Trophoblast cell (in vitro differentiated cells and primary cell): Measurements from ENCODE around the gene SUFU.

Source experiments
- DNase-seq, 2 donors: peaks; one replicate each; pipeline ENCODE4 v3.0.0-alpha.2; 2016
- H2AFZ ChIP-seq: 2 replicates; pipeline ENCODE4 v1.6.1; 2013; ENCODE audit warnings: low read length, moderate library complexity, mild to moderate bottlenecking; ENCODE audit not compliant: insufficient read depth, poor library complexity
- H2AK5ac ChIP-seq: 2 replicates; pipeline ENCODE4 v1.6.1; 2013; ENCODE audit warnings: mild to moderate bottlenecking, low read length
- H2BK120ac ChIP-seq: 2 replicates; pipeline ENCODE4 v1.6.1; 2013; ENCODE audit warnings: low read length, mild to moderate bottlenecking, moderate library complexity; ENCODE audit not compliant: insufficient read depth, poor library complexity
- H2BK12ac ChIP-seq: 2 replicates; pipeline ENCODE4 v1.6.1; 2013; ENCODE audit warnings: mild to moderate bottlenecking, low read length, moderate library complexity
- H2BK5ac ChIP-seq: 2 replicates; pipeline ENCODE4 v1.6.1; 2013; ENCODE audit warnings: low read length, low read depth, moderate library complexity, mild to moderate bottlenecking; ENCODE audit not compliant: poor library complexity
- H3K14ac ChIP-seq: 2 replicates; pipeline ENCODE4 v1.6.1; 2013; ENCODE audit warnings: mild to moderate bottlenecking, low read length
- H3K18ac ChIP-seq: 2 replicates; pipeline ENCODE4 v1.6.1; 2013; ENCODE audit warnings: mild to moderate bottlenecking, low read length
- H3K23ac ChIP-seq: 2 replicates; pipeline ENCODE4 v1.6.1; 2013; ENCODE audit warnings: low read length
- H3K27ac ChIP-seq: 2 replicates; pipeline ENCODE4 v1.5.1; 2013; ENCODE audit warnings: low read depth, mild to moderate bottlenecking, inconsistent platforms, low read length, moderate library complexity
- H3K27me3 ChIP-seq: 2 replicates; pipeline ENCODE4 v1.6.1; 2013; ENCODE audit warnings: inconsistent platforms, mild to moderate bottlenecking, low read length, moderate library complexity; ENCODE audit not compliant: insufficient read depth
- H3K36me3 ChIP-seq, 2 experiments: 1 replicate in 1 of 2; 2 replicates in 1 of 2; pipeline ENCODE4 v1.6.1; 2013; ENCODE audit warnings: low read length in 2 of 2, mild to moderate bottlenecking in 2 of 2, moderate library complexity in 1 of 2; ENCODE audit not compliant: insufficient read depth in 2 of 2, control insufficient read depth in 1 of 2
- H3K4ac ChIP-seq: 2 replicates; pipeline ENCODE4 v1.6.1; 2013; ENCODE audit warnings: low read depth, mild to moderate bottlenecking, low read length, moderate library complexity
- H3K4me1 ChIP-seq, 2 experiments: 1 replicate in 1 of 2; 2 replicates in 1 of 2; pipeline ENCODE4 v1.6.1; 2013; ENCODE audit warnings: low read length in 2 of 2, mild to moderate bottlenecking in 2 of 2, moderate library complexity in 1 of 2; ENCODE audit not compliant: insufficient read depth in 2 of 2, control insufficient read depth in 1 of 2
- H3K4me2 ChIP-seq: 2 replicates; pipeline ENCODE4 v1.6.1; 2013; ENCODE audit warnings: inconsistent platforms, mild to moderate bottlenecking, low read length, moderate library complexity
- H3K4me3 ChIP-seq: 2 replicates; pipeline ENCODE4 v1.5.1; 2013; ENCODE audit warnings: mild to moderate bottlenecking, low read depth, low read length, inconsistent platforms
- H3K79me1 ChIP-seq: one replicate; pipeline ENCODE4 v1.6.1; 2013; ENCODE audit warnings: low read length
- H3K79me2 ChIP-seq: 2 replicates; pipeline ENCODE4 v1.6.1; 2013; ENCODE audit warnings: low read length, mild to moderate bottlenecking; ENCODE audit not compliant: control insufficient read depth, insufficient read depth, poor library complexity
- H3K9ac ChIP-seq: 2 replicates; pipeline ENCODE4 v1.6.1; 2013; ENCODE audit warnings: mild to moderate bottlenecking, low read length
- H3K9me3 ChIP-seq: 2 replicates; pipeline ENCODE4 v1.6.1; 2013; ENCODE audit warnings: low read depth, mild to moderate bottlenecking, control low read depth, inconsistent platforms, low read length; ENCODE audit not compliant: insufficient read depth
- H4K12ac ChIP-seq: 2 replicates; pipeline ENCODE4 v1.6.1; 2013; ENCODE audit warnings: low read depth, mild to moderate bottlenecking, low read length, moderate library complexity
- H4K8ac ChIP-seq: 2 replicates; pipeline ENCODE4 v1.6.1; 2013; ENCODE audit warnings: low read depth, mild to moderate bottlenecking, low read length, moderate library complexity
- H4K91ac ChIP-seq: one replicate; pipeline ENCODE4 v1.6.1; 2013; ENCODE audit warnings: low read depth, mild to moderate bottlenecking, low read length, moderate library complexity
- WGBS: extraction: QIAGEN DNeasy Blood & Tissue Kit; methylation state at CpG from one replicate; pipeline ENCODE4 v1.1.7; 2013; ENCODE audit warnings: missing lambda C conversion rate; ENCODE audit not compliant: insufficient read length, insufficient coverage; ENCODE audit errors: extremely low coverage; 5-methylcytosine and 5-hydroxymethylcytosine counted together

The SUFU gene

DNA sequence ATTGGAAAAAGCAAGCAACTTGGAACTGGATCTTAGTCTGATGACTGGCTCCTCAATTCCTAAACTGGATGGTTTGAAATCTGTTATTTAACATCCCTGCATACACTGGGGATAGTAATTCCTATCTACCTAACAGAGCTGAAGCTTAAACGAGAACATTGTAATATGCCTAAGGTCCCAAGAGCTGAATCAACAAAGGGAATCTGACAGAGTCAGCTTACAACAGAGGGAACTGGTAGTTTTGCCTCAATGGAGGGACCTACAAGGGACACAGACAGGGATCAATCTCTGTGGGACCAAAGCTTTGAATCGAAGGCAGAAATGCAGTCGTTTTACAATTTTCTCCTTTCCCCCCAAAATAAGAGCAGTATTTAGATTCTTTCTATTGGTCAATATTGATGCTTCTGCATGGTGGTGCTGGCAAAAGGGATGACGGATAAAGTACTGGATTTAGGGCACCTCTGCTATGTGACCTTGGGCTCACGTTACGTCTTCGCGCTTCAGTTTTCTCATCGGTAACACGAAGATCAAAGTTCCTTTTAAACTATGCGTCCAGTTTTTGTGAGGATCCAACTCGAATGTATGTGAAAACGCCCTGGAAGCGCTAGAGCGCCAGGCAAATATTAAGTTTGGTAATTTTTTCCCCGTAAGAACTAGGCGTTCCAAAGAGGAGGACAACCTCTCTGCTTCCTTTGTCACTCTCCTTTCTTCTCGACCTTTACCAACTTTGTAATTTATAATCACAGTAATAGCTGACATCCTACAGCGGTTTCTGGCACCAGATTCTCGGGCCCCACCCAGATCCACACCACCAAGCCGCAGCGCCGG, 2.4 kb upstream of the SUFU start:
- Histone ChIP-seq H4K8ac (no peak overlapping the region), H3K79me1 (peaks cover 13% of the 10 kb centered on the region), H3K36me3 (no peaks in the 10 kb centered on the region), H4K12ac (no peak overlapping the region), H2BK5ac (no peak overlapping the region), H2BK12ac (no peak overlapping the region), H3K9ac (peak overlapping the region; percentile 78), H3K4me1 (peaks cover 3 to 8% of the 10 kb centered on the region in 2 experiments), H3K79me2 (peaks cover 23% of the 10 kb centered on the region), H2AFZ (no peak overlapping the region), H4K91ac (peak overlapping the region; percentile 32), H3K27me3 (no peaks in the 10 kb centered on the region), H3K4ac (peak overlapping the region; percentile 5), H3K4me2 (peak overlapping the region; percentile 78), H3K18ac (no peak overlapping the region), H2AK5ac (no peak overlapping the region), H3K23ac (no peak overlapping the region), H3K14ac (no peak overlapping the region), H3K9me3 (no peaks in the 10 kb centered on the region), H2BK120ac (no peak overlapping the region), H3K4me3 (peak overlapping the region; percentile 58), H3K27ac (no peak overlapping the region)
- no CpG with 5 or more reads among the region's 23 CpGs for WGBS
- no peak for DNase-seq

GRCh38 chr10:102502029-102502336, 1.8 kb upstream of the SUFU start:
- Histone ChIP-seq H2BK120ac (no peak overlapping the region), H4K12ac (no peak overlapping the region), H3K23ac (no peak overlapping the region), H3K79me1 (peaks cover 13% of the 10 kb centered on the region), H4K91ac (peak overlapping the region; percentile 74), H3K4me2 (peak overlapping the region; percentile 78), H2BK5ac (no peak overlapping the region), H3K4me1 (peaks cover 3 to 8% of the 10 kb centered on the region in 2 experiments), H2AFZ (no peak overlapping the region), H3K9me3 (no peaks in the 10 kb centered on the region), H3K4me3 (peak overlapping the region; percentile 89), H3K14ac (no peak overlapping the region), H3K79me2 (peaks cover 23% of the 10 kb centered on the region), H4K8ac (peak overlapping the region; percentile 80), H3K27ac (no peak overlapping the region), H3K18ac (no peak overlapping the region), H3K9ac (no peak overlapping the region), H3K27me3 (no peaks in the 10 kb centered on the region), H2AK5ac (no peak overlapping the region), H3K36me3 (peaks cover 0 to 2% of the 10 kb centered on the region in 2 experiments), H3K4ac (no peak overlapping the region), H2BK12ac (no peak overlapping the region)
- WGBS, result no CpG with 5 or more reads among the region's 19 CpGs
- DNase-seq, result peak; percentile 99 to 100

GRCh38 chr10:102502337-102503151, 1.2 kb upstream of the SUFU start, which contains the start of gene ACTR1A:
Gene ACTR1A (minus strand): TSS chr10:102502712. CDS start chr10:102502647, 65 bp downstream.
- Histone ChIP-seq H4K8ac (peak within 1 kb of the TSS; percentile 80), H3K36me3 (peaks cover 0 to 5% of the 10 kb centered on the region in 2 experiments), H3K79me1 (peaks cover 13% of the 10 kb centered on the region), H3K4me3 (peak within 1 kb of the TSS; percentile 89), H3K18ac (peak within 1 kb of the TSS; percentile 43), H4K91ac (peak within 1 kb of the TSS; percentile 74), H2AFZ (peak within 1 kb of the TSS; percentile 64), H3K4ac (peak within 1 kb of the TSS; percentile 44), H2BK12ac (no peak within 1 kb of the TSS), H2AK5ac (peak within 1 kb of the TSS; percentile 17), H3K23ac (no peak within 1 kb of the TSS), H2BK120ac (peak within 1 kb of the TSS; percentile 78), H4K12ac (peak within 1 kb of the TSS; percentile 82), H3K9me3 (no peaks in the 10 kb centered on the region), H3K27me3 (no peaks in the 10 kb centered on the region), H2BK5ac (peak within 1 kb of the TSS; percentile 70), H3K9ac (peak within 1 kb of the TSS; percentile 90), H3K14ac (peak within 1 kb of the TSS; percentile 50), H3K4me1 (peaks cover 3 to 8% of the 10 kb centered on the region in 2 experiments), H3K27ac (peak within 1 kb of the TSS; percentile 22), H3K79me2 (peaks cover 23% of the 10 kb centered on the region), H3K4me2 (peak within 1 kb of the TSS; percentile 78)
- no CpG with 5 or more reads among the region's 42 CpGs for WGBS
- peak; percentile 99 for DNase-seq

DNA sequence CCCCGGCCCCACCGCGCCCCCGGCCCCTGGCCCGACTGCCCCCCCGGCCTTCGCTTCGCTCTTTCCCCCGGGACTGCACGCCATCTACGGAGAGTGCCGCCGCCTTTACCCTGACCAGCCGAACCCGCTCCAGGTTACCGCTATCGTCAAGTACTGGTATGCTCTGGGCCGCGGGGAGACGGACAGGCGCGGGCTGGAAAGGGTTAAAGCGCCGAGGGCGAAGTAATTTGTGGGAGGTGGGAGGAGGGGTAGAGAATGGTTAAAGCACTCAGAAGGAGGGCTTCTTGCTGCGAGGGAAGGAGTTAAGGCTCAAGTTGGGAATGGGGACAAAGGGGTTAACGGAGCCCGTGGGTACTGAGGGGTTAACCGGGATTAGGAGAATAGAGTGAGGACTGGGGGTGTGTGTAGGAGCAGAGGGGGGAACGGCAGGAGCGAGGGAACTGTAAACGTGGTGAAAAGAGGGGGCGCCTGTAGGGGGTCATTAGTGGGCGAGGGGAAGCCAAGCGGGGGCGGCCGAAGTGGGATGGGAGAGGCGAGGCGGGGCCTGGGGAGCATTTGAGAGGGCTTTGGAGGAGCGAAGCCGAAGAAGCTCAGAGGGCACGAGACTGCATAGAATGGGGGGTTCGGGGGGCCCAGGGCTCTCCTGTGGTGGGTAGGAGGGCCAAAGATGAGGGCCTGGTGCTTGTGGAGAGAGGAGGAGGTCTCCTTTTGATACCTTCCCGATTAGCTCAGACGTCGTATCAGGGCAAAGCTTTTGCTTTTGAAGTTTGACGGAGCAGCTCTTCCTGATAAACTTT, 605 bp downstream of the SUFU start:
- Histone ChIP-seq H3K18ac (peak overlapping the region; percentile 36), H2AFZ (peak overlapping the region; percentile 77), H4K8ac (peak overlapping the region; percentile 32), H2BK5ac (peak overlapping the region; percentile 63), H3K36me3 (peaks cover 4 to 14% of the 10 kb centered on the region in 2 experiments), H3K14ac (peak overlapping the region; percentile 60), H3K79me2 (peaks cover 23% of the 10 kb centered on the region), H3K4me2 (peak overlapping the region; percentile 76), H3K27ac (peak overlapping the region; percentile 40), H3K27me3 (no peaks in the 10 kb centered on the region), H3K4me3 (peak overlapping the region; percentile 96), H4K12ac (peak overlapping the region; percentile 91), H2AK5ac (peak overlapping the region; percentile 67), H2BK120ac (peak overlapping the region; percentile 84), H4K91ac (peak overlapping the region; percentile 52), H2BK12ac (peak overlapping the region; percentile 8), H3K79me1 (peaks cover 13% of the 10 kb centered on the region), H3K4ac (peak overlapping the region; percentile 66), H3K4me1 (peaks cover 3 to 8% of the 10 kb centered on the region in 2 experiments), H3K9ac (peak overlapping the region; percentile 74), H3K23ac (no peak overlapping the region), H3K9me3 (no peaks in the 10 kb centered on the region)
- WGBS, result no CpG with 5 or more reads among the region's 47 CpGs
- peak; percentile 12 to 59 for DNase-seq
